GM21737 (cell line): ENCODE measurements around the gene REV3L.

ENCODE experiments used
- ATAC-seq: cut with Tn5 transposase; IDR thresholded peaks from one replicate; pipeline ENCODE4 v1.9.1; 2021; ENCODE audit warnings: mild to moderate bottlenecking, moderate library complexity; ENCODE audit not compliant: unreplicated experiment

Gene REV3L

GRCh38 chr6:111471958-111472357 lies 11.1 kb downstream of the REV3L start:
- no peak for ATAC-seq

GRCh38 chr6:111471533-111471932 lies 11.5 kb downstream of the REV3L start:
- no peak for ATAC-seq

- no peak for ATAC-seq
These were observed 12.0 kb downstream of the REV3L start for GRCh38 chr6:111470991-111471390.

- no peak for ATAC-seq
These were observed 13.5 kb downstream of the REV3L start for GRCh38 chr6:111469543-111469942.

- ATAC-seq = no peak
These were observed 14.5 kb downstream of the REV3L start for GRCh38 chr6:111468329-111469012.

- no peak for ATAC-seq
These were observed 18.8 kb downstream of the REV3L start for GRCh38 chr6:111464184-111464583.

GRCh38 chr6:111462770-111463391 lies 20.1 kb downstream of the REV3L start:
- no peak for ATAC-seq

GRCh38 chr6:111461860-111462259 lies 21.2 kb downstream of the REV3L start:
- no peak for ATAC-seq

- ATAC-seq = no peak
These were observed 24.3 kb downstream of the REV3L start for GRCh38 chr6:111458670-111459232.

GRCh38 chr6:111456208-111456607 lies 26.8 kb downstream of the REV3L start:
- no peak for ATAC-seq

GRCh38 chr6:111450636-111451035 lies 32.4 kb downstream of the REV3L start:
- no peak for ATAC-seq

GRCh38 chr6:111450087-111450486 lies 32.9 kb downstream of the REV3L start:
- no peak for ATAC-seq

- no peak for ATAC-seq
These were observed 33.9 kb downstream of the REV3L start for GRCh38 chr6:111449129-111449528.

GRCh38 chr6:111447051-111447450 lies 36.0 kb downstream of the REV3L start:
- no peak for ATAC-seq

GRCh38 chr6:111445861-111446267 lies 37.2 kb downstream of the REV3L start:
- ATAC-seq = no peak

GRCh38 chr6:111444794-111445193 lies 38.2 kb downstream of the REV3L start:
- no peak for ATAC-seq

GRCh38 chr6:111441678-111442243 lies 41.3 kb downstream of the REV3L start:
- no peak for ATAC-seq

- ATAC-seq = no peak
These were observed 43.8 kb downstream of the REV3L start for GRCh38 chr6:111439171-111439570.

- ATAC-seq = no peak
These were observed 45.4 kb downstream of the REV3L start for GRCh38 chr6:111437573-111437972.

GRCh38 chr6:111432511-111432910 lies 50.5 kb downstream of the REV3L start:
- ATAC-seq = no peak

GRCh38 chr6:111430605-111431376 lies 52.2 kb downstream of the REV3L start:
- ATAC-seq = no peak
